GM12878 (cell line): ENCODE measurements around the gene CLDN9. TPM values are rescaled to one million over a fixed set of nuclear protein-coding genes. Genes with fewer than 3 reads are reported as not detected.

Experiments
- ATAC-seq: fragments of 200-7000 bp; cut with Tn5 transposase; 3 replicates; pipeline ENCODE4 v1.9.1; 2020; ENCODE audit warnings: mild to moderate bottlenecking, moderate library complexity
- BruUV-seq: library from RNA; stranded (reverse); fragments of 400-500 nt; replicated peaks from 2 replicates; lab custom pipeline; 2021; lab: Mats Ljungman, UMichigan
- CTCF ChIA-PET: fragments of 300-600 bp; sonication (Branson Sonifier 250); formaldehyde crosslinking; extraction: SDS; loops from one replicate; lab custom pipeline; 2021; ENCODE audit warnings: inconsistent platforms; lab: Yijun Ruan, JAX
- POLR2A ChIA-PET: fragments of 350-600 bp; formaldehyde crosslinking; extraction: SDS; loops from one replicate; lab custom pipeline; 2021; ENCODE audit warnings: inconsistent platforms; lab: Charles Lee
- RAD21 ChIA-PET: fragments of 300-600 bp; sonication (Branson Sonifier 250); formaldehyde crosslinking; loops from one replicate; lab custom pipeline; 2023; ENCODE audit warnings: antibody characterized with exemption; ENCODE audit not compliant: unreplicated experiment; lab: Charles Lee
- SMC1A ChIA-PET: fragments of 300-600 bp; sonication (Branson Sonifier 250); formaldehyde crosslinking; loops from one replicate; lab custom pipeline; 2023; ENCODE audit not compliant: unreplicated experiment, uncharacterized antibody; lab: Charles Lee
- DNase-seq: peaks from one replicate; pipeline ENCODE4 v3.0.0-alpha.2; 2011; ENCODE audit warnings: low read depth, low spot score
- FAIRE-seq: peaks from 3 replicates; lab custom pipeline; 2011; peaks lifted over from hg19 to GRCh38; lab: Jason Lieb, UNC
- H2AFZ ChIP-seq: 2 replicates; pipeline ENCODE4 v1.6.0; 2011; ENCODE audit warnings: low read depth, low read length, control low read depth; ENCODE audit not compliant: control insufficient read depth
- H3K27ac ChIP-seq: 2 replicates; pipeline ENCODE4 v1.5.1; 2011; ENCODE audit warnings: control low read depth; ENCODE audit not compliant: control insufficient read depth, insufficient read depth
- H3K27me3 ChIP-seq, 2 experiments: replicated peaks in 1 of 2; 2 replicates each; pipeline versions ENCODE4 v1.6.0 to v1.6.1; 2011; ENCODE audit warnings: low read length in 1 of 2; ENCODE audit not compliant: control insufficient read depth in 2 of 2, insufficient read depth in 2 of 2
- H3K36me3 ChIP-seq, 2 experiments: 2 replicates each; pipeline ENCODE4 v1.5.1; 2011; ENCODE audit warnings: low read length in 1 of 2; ENCODE audit not compliant: control insufficient read depth in 2 of 2, insufficient read depth in 2 of 2
- H3K4me1 ChIP-seq: 2 replicates; pipeline ENCODE4 v1.6.1; 2011; ENCODE audit warnings: mild to moderate bottlenecking, low read length, moderate library complexity, mixed read lengths; ENCODE audit not compliant: control insufficient read depth, insufficient read depth
- H3K4me2 ChIP-seq: 2 replicates; pipeline ENCODE4 v1.6.0; 2011; ENCODE audit warnings: control low read depth; ENCODE audit not compliant: control insufficient read depth, insufficient read depth
- H3K4me3 ChIP-seq: fragments of 200-600 bp; sonication (generic); 2 replicates; pipeline ENCODE4 v1.5.1; 2016
- H3K79me2 ChIP-seq: 2 replicates; pipeline ENCODE4 v1.6.0; 2011; ENCODE audit warnings: low read length; ENCODE audit not compliant: control insufficient read depth, insufficient read depth
- H3K9ac ChIP-seq: 2 replicates; pipeline ENCODE4 v1.8.0; 2011; ENCODE audit warnings: low read length, control low read depth, mixed read lengths; ENCODE audit not compliant: control insufficient read depth, insufficient read depth
- H3K9me3 ChIP-seq: replicated peaks from 3 replicates; pipeline ENCODE4 v1.5.1; 2011; ENCODE audit warnings: mild to moderate bottlenecking, low read length; ENCODE audit not compliant: control insufficient read depth, insufficient read depth
- H4K20me1 ChIP-seq: 2 replicates; pipeline ENCODE4 v1.6.0; 2011; ENCODE audit not compliant: control insufficient read depth, insufficient read depth
- BHLHE40 ChIP-seq, 2 experiments: fragments of 450-650 bp in 1 of 2; IDR thresholded peaks; 2 replicates each; pipeline ENCODE4 v1.6.1; 2011 to 2017; ENCODE audit warnings: low read depth in 2 of 2, borderline replicate concordance in 1 of 2, improper control_type of control experiment in 1 of 2, low read length in 1 of 2, mild to moderate bottlenecking in 1 of 2
- SPI1 ChIP-seq: IDR thresholded peaks from 2 replicates; pipeline ENCODE4 v1.6.1; 2011; ENCODE audit warnings: low read depth, mild to moderate bottlenecking, low read length, moderate library complexity, borderline replicate concordance; ENCODE audit not compliant: insufficient read depth
- whole genome bisulfite sequencing: methylation state at CpG from one replicate; pipeline ENCODE4 v1.1.6; 2016; ENCODE audit warnings: low lambda C conversion rate; ENCODE audit not compliant: insufficient replicate concordance, insufficient coverage; ENCODE audit errors: missing lambda C conversion rate; 5-methylcytosine and 5-hydroxymethylcytosine counted together
- in situ Hi-C: fragments of 300-500 bp; cut with MboI; formaldehyde crosslinking; loops from 9 replicates; pipeline ENCODE4 v1.14.3; 2018; ENCODE audit warnings: mixed read lengths
- intact Hi-C: fragments of 100-400 bp; cut with micrococcal nuclease; formaldehyde crosslinking; loops from one replicate; pipeline ENCODE4 v1.14.2; 2022; ENCODE audit not compliant: unreplicated experiment
- polyA plus RNA-seq, 11 experiments: library from polyadenylated mRNA; depleted of rRNA in 4 of 11; unstranded in 6 of 11; stranded (reverse) in 5 of 11; fragments of >200 nt; fragmentation: Nextera tagmentation in 4 of 11; fragmentation: Illumina TruSeq in 1 of 11; extraction: Ambion mirVana in 4 of 11; extraction: Trizol in 1 of 11; gene quantifications; 1 replicate in 1 of 11; 2 replicates in 10 of 11; pipeline versions ENCODE4 v1.2.1 to v1.2.3, GENCODE V29; 2011 to 2016; ENCODE audit warnings: inconsistent platforms in 2 of 11, missing spikeins in 2 of 11, low read depth in 1 of 11
- total RNA-seq, 4 experiments: library from RNA; depleted of rRNA in 3 of 4; stranded (reverse); fragments of >200 nt in 3 of 4; fragmentation: Illumina TruSeq in 1 of 4; extraction: Trizol in 1 of 4; gene quantifications; 2 replicates each; pipeline versions ENCODE4 v1.2.1 to v1.2.3, GENCODE V29; 2013 to 2021
- TF ChIP-seq, protein P1 (sequence below): fragments of 450-650 bp; IDR thresholded peaks from 2 replicates; pipeline ENCODE4 v1.6.1; 2017; ENCODE audit warnings: borderline replicate concordance

Gene CLDN9
- total and polyA plus RNA-seq, 10 of the 15 experiments (the other 5 are each of a cell fraction or from before 2014, with no cell fraction given) = not detected

- Histone ChIP-seq H3K4me3 (peak overlapping the region; percentile 69), H3K4me2 (peak overlapping the region; percentile 94), H3K36me3 (no peaks in the 10 kb centered on the region), H3K9ac (0 out of 2 replicates have a peak overlapping the region, but pooled peaks have one; percentile 2), H4K20me1 (no peaks in the 10 kb centered on the region), H3K79me2 (peaks cover 4% of the 10 kb centered on the region), H3K9me3 (no peaks in the 10 kb centered on the region), H3K27me3 (no peaks in the 10 kb centered on the region), H3K4me1 (peaks cover 37% of the 10 kb centered on the region), H3K27ac (no peak overlapping the region), H2AFZ (peak overlapping the region; percentile 37)
- SMC1A ChIA-PET = interaction anchor here (0.7 to 1.0 kb wide), 4 partner anchors 8 to 54 kb away, joined by 3 to 4 read pairs (median 3); no protein-coding TSS in a partner anchor
- RAD21 ChIA-PET = interaction anchor here (0.6 to 1.3 kb wide), 7 partner anchors 10 to 82 kb away, joined by 3 to 6 read pairs (median 4); partner anchors contain the start of genes FLYWCH1 and FLYWCH2
- ATAC-seq (peak; percentile 60), DNase-seq (no peak), FAIRE-seq (no peak)
- POLR2A ChIA-PET = interaction anchor here (0.6 to 1.3 kb wide), 8 partner anchors 8 to 212 kb away, joined by 3 to 8 read pairs (median 4); no protein-coding TSS in a partner anchor
- in situ Hi-C loops (no loop called here), intact Hi-C loops (loop anchor here (2.0 kb wide), 1 partner anchor 60 kb away; no protein-coding TSS in a partner anchor)
- CTCF ChIA-PET = interaction anchor here (1.0 to 4.7 kb wide), 4 partner anchors 15 to 45 kb away, joined by 4 to 20 read pairs (median 6); partner anchors contain the start of gene PKMYT1
- TSS peak; percentile 74 for BruUV-seq
- WGBS = 2% methylated on average over 54 of the region's 68 CpGs
- TF ChIP-seq, protein P1, sequence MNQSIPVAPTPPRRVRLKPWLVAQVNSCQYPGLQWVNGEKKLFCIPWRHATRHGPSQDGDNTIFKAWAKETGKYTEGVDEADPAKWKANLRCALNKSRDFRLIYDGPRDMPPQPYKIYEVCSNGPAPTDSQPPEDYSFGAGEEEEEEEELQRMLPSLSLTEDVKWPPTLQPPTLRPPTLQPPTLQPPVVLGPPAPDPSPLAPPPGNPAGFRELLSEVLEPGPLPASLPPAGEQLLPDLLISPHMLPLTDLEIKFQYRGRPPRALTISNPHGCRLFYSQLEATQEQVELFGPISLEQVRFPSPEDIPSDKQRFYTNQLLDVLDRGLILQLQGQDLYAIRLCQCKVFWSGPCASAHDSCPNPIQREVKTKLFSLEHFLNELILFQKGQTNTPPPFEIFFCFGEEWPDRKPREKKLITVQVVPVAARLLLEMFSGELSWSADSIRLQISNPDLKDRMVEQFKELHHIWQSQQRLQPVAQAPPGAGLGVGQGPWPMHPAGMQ = no peak
- TF ChIP-seq SPI1 (peak; percentile 50; the same call in 1 of the 2 replicates), BHLHE40 (IDR thresholded peaks at IDR 0.05; ENCODE audit: borderline replicate concordance in 1 of 2, low read depth in 2 of 2, low read length in 1 of 2) (peak in 1 of 2 experiments; percentile 56; a peak in 1 of 4 replicates)
Observed at GRCh38 chr16:2964475-2965336, 48.0 kb upstream of the CLDN9 start.
